GM10248 (cell line): ENCODE measurements around the gene ACAP1.
"Not testable (repeated sequence)": the region's sequence is repeated elsewhere in the genome, so short reads cannot be mapped to it uniquely, and the experiment has no call there.

Experiments used
- CTCF ChIA-PET: fragments of 300-600 bp; sonication (Branson Sonifier 250); formaldehyde crosslinking; extraction: SDS; loops from one replicate; lab custom pipeline; 2021; ENCODE audit warnings: antibody characterized with exemption; lab: Yijun Ruan, JAX
- POLR2A ChIA-PET: fragments of 350-650 bp; sonication (Branson Sonifier 250); formaldehyde crosslinking; extraction: SDS; loops from one replicate; lab custom pipeline; 2020; ENCODE audit warnings: antibody characterized with exemption; lab: Yijun Ruan, JAX
- DNase-seq: peaks from one replicate; pipeline ENCODE4 v3.0.0; 2012; ENCODE audit errors: extremely low spot score
- TF ChIP-seq, protein P1 (sequence below): IDR thresholded peaks from 2 replicates; pipeline ENCODE4 v1.5.1; 2012; ENCODE audit warnings: mild to moderate bottlenecking, low read depth; ENCODE audit errors: extremely low read depth, missing control alignments, control extremely low read depth

Gene ACAP1

DNA sequence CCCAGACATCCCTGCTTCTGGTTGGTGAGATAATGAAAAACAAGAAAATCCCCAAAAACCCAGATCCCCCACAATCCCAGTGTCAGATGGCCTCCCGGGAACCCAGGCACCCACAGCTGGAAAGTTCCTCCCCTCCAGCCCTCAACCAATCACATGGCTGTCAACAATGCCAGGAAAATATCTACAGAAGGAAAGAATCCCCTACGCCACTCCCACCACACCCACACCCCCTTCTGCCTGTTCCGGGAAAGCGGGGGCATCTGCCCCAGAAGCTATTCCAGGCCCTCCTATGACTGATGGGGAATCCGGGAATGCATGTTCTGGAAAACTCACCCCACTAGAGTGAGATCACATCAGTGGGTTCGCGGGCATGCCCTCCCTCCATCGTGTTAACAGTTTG, 20.4 kb downstream of the ACAP1 start:
- TF ChIP-seq, protein P1, sequence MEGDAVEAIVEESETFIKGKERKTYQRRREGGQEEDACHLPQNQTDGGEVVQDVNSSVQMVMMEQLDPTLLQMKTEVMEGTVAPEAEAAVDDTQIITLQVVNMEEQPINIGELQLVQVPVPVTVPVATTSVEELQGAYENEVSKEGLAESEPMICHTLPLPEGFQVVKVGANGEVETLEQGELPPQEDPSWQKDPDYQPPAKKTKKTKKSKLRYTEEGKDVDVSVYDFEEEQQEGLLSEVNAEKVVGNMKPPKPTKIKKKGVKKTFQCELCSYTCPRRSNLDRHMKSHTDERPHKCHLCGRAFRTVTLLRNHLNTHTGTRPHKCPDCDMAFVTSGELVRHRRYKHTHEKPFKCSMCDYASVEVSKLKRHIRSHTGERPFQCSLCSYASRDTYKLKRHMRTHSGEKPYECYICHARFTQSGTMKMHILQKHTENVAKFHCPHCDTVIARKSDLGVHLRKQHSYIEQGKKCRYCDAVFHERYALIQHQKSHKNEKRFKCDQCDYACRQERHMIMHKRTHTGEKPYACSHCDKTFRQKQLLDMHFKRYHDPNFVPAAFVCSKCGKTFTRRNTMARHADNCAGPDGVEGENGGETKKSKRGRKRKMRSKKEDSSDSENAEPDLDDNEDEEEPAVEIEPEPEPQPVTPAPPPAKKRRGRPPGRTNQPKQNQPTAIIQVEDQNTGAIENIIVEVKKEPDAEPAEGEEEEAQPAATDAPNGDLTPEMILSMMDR, result no peak
- no peak for DNase-seq
- ChIA-PET CTCF (interaction anchor here (0.7 to 4.8 kb wide), 36 partner anchors 9 to 335 kb away, joined by 3 to 55 read pairs (median 6); partner anchors contain the start of genes ACAP1, NEURL4, NLGN2 and SENP3), POLR2A (no interaction called here)

DNA sequence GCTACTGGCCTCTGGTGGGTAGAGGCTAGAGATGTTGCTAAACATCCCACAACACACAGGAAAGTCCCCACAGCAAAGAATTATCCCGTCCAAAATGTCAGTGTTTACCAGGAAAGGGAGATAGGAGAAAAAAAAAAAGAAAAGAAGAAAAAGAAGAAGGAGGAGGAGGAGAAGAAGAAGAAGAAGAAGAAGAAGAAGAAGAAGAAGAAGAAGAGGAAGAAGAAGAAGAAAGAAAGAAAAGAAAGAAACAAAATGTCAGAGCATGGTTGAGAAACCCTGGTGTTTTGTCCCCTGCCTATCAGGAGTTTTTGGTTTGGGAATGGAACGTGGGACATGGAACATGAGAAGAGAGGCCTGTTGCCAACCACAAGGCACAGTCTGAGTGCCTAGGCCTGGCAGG, 21.1 kb downstream of the ACAP1 start:
- TF ChIP-seq, protein P1, result no peak
- ChIA-PET CTCF (interaction anchor here (1.1 to 2.9 kb wide), 6 partner anchors 10 to 152 kb away, joined by 3 to 24 read pairs (median 10); partner anchors contain the start of gene NEURL4), POLR2A (no interaction called here)
- DNase-seq, result no peak

DNA sequence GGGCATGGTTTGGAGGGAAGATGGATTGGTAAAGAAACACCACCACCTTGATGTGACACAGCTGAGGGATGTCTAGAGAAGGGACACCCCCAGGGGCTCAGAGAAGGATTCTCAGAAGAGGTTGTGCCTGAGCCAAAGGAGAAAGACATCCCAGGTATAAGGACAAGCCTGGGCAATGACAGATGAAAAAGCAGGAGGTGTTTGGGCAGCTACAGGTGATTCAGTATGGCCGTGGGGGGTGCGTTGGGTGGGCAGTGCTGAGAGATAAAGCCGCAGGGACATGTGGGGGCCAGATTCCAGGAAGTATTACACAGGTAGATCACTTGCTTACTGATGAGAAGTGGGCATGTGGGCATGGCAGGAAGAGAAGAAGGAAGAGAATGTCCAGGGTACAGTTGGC, 25.6 kb downstream of the ACAP1 start:
- POLR2A ChIA-PET, result interaction anchor here (0.5 kb wide), 2 partner anchors 11 to 215 kb away, joined by 3 read pairs; no protein-coding TSS in a partner anchor
- no peak for DNase-seq
- CTCF ChIA-PET, result interaction anchor here (1.0 to 3.7 kb wide), 4 partner anchors 73 to 199 kb away, joined by 3 to 14 read pairs (median 3); partner anchors contain the start of gene SENP3
- TF ChIP-seq, protein P1, result no peak

DNA sequence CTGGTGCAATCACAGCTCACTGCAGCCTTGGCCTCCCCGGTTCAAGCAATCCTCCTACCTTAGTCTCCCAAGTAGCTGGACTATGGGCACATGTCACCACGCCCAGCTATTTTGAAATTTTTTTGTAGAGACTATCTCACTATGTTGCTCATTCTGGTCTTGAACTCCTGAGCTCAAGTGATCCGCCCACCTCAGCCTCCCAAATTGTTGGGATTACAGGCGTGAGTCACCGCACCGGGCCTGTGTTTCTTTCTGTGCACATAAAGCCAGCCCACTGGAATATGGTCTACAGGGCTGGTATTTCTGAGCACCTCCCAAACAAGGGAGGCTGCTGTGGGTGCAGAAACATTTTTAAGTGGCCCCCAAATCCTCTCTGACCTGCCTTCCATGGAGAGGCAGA, 27.0 kb downstream of the ACAP1 start:
- TF ChIP-seq, protein P1, result no peak
- ChIA-PET CTCF (interaction anchor here (1.6 to 3.7 kb wide), 2 partner anchors 186 to 198 kb away, joined by 3 to 14 read pairs; partner anchors contain the start of gene SENP3), POLR2A (no interaction called here)
- DNase-seq, result no peak

DNA sequence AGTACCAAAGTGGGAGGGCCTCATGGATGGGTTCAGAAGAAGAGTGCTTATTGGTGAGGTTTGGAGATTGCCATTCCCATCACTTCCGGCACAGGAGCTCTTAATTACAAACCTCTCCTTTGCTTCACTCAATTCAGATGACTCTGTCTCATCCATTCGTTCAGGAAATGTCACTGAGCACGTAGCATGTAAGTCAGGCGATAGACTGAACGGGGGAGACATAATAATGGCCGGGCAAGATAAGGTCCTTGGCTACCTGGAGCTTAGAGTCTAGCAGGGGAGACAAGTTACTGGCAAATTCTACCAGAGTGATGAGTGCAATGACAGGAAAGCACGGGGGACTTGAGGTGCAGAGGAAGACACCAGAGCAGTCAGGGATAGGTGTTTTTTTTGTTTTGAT, 29.6 kb downstream of the ACAP1 start:
- not testable (repeated sequence) for DNase-seq
- CTCF ChIA-PET, result interaction anchor here (4.7 kb wide), 1 partner anchor 10 kb away, joined by 24 read pairs; no protein-coding TSS in a partner anchor
- POLR2A ChIA-PET, result interaction anchor here (0.6 kb wide), 1 partner anchor 98 kb away, joined by 4 read pairs; no protein-coding TSS in a partner anchor

DNA sequence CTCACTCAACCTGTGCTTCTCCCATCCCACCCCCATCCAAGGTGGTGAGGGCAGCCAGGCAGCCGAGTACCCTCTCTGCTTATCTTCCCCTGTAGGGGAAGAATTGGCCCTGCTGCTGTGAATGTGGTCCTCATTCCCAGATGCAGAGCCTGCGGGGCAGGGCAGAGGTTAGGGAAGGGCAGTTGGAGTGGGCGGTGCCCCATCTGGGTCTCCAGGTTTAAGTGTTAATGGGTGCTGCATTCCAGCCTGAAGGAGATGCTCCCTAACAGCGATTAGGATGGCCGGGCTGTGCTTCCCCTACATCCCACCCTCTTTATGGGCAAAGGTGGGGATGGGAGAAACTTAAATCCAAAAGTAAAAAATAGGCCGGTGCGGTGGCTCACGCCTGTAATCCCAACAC, 30.8 kb downstream of the ACAP1 start:
- TF ChIP-seq, protein P1, result no peak
- ChIA-PET CTCF (interaction anchor here (1.8 to 4.7 kb wide), 2 partner anchors 11 to 13 kb away, joined by 5 to 24 read pairs; no protein-coding TSS in a partner anchor), POLR2A (no interaction called here)
- no peak for DNase-seq

DNA sequence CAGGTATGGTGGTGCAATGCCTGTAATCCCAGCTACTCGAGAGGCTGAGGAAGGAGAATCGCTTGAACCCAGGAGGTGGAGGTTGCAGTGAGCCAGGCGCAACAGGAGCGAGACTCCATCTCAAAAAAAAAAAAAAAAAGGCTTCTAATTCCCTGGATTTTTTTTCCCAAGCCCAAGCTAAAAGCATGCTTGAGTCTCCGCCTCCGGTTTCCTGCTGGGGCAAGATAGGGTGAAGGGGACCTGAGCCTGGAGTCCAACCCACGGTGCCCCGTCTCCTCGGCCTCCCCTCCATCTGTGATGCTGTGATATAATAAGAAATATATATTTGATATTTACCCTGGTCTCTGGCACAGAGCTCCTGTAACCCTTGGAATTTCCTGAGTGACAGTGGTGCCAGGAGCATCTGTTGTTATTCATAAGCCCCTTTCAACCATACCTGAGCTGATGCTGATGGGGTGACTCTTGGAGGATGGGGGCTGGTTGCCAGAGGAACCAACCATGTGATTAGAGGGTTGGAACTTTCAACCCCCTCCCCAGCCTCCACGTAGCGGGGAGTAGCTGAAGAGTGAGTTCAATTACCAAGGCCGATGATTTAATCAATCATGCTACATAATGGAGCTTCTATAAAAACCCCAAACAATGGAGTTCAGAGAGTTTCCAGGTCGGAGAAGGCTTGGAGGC, 31.7 kb downstream of the ACAP1 start:
- ChIA-PET POLR2A (no interaction called here), CTCF (interaction anchor here (1.1 to 4.7 kb wide), 3 partner anchors 9 to 14 kb away, joined by 4 to 24 read pairs (median 5); no protein-coding TSS in a partner anchor)
- no peak for DNase-seq
- TF ChIP-seq, protein P1, result no peak

DNA sequence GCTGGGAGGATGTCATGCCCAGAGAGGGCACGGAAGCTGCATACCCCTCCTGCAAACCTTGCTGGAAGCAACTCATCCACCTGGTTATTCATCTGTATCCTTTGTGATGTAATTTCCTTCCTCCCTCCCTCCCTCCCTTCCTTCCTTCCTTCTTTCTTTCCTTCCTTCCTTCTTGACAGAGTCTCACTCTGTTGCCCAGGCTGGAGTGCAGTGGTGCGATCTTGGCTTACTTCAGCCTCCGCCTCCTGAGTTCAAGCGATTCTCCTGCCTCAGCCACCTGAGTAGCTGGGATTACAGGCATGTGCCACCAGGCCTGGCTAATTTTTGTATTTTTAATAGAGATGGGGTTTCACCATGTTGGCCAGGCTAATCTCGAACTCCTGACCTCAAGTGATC, 32.3 kb downstream of the ACAP1 start:
- CTCF ChIA-PET, result interaction anchor here (1.1 to 4.7 kb wide), 3 partner anchors 8 to 15 kb away, joined by 4 to 24 read pairs (median 5); no protein-coding TSS in a partner anchor
- POLR2A ChIA-PET, DNase-seq: not testable (repeated sequence)
